ENCODE measurements around the gene HMBS. TPM values are rescaled to one million over a fixed set of nuclear protein-coding genes. Genes with fewer than 3 reads are reported as not detected.
"Not testable (repeated sequence)": the region's sequence is repeated elsewhere in the genome, so short reads cannot be mapped to it uniquely, and the experiment has no call there.

HMBS gene
- total and polyA plus RNA-seq, 11 donors = 8.1 to 34.0 (median 16.6) TPM

DNA sequence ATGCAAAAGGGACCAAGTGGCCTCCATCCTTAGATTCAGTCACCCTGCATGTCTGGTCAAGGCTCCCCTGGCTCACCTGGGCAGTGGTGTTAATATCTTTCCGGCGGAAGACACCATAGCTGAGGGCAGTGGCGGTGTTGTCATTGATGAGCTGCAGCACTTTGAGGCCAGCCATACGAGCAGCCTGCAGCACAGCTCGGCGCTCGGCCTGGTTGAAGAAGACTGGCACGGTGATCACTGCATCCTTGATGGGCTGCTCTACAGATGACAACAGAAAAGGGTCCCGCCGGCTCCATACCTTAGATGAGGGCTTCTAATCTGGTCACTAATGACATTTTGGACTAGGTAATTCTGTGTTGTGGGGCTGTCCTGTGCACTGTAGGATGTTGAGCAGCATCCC, 30.3 kb upstream of the HMBS start:
- intact Hi-C loops (cut with DNase I) = no loop called here
- no peak overlapping the region for H3K27ac ChIP-seq

DNA sequence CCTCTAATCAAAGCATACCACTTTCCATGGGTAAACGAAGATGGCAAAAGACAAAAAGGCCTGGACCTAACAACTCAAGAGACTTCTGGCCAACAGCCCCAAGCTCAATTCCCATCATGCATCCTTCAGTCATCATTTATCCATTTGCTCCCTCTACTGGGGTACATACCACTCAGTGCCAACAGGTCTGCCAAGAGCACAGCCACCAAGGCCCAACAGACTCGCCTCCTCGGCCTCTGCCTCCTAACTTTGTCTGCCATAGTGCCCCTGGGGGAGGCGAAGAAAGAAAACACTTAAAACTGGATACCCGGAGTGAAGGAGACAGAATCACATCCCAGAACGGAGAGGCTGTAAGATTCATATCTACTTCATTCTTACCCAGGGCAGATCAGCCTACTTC, 28.8 kb upstream of the HMBS start:
- H3K27me3 ChIP-seq = no peaks in the 10 kb centered on the region
- DNase-seq (no peak), ATAC-seq (no peak)
- TF ChIP-seq, protein P1, sequence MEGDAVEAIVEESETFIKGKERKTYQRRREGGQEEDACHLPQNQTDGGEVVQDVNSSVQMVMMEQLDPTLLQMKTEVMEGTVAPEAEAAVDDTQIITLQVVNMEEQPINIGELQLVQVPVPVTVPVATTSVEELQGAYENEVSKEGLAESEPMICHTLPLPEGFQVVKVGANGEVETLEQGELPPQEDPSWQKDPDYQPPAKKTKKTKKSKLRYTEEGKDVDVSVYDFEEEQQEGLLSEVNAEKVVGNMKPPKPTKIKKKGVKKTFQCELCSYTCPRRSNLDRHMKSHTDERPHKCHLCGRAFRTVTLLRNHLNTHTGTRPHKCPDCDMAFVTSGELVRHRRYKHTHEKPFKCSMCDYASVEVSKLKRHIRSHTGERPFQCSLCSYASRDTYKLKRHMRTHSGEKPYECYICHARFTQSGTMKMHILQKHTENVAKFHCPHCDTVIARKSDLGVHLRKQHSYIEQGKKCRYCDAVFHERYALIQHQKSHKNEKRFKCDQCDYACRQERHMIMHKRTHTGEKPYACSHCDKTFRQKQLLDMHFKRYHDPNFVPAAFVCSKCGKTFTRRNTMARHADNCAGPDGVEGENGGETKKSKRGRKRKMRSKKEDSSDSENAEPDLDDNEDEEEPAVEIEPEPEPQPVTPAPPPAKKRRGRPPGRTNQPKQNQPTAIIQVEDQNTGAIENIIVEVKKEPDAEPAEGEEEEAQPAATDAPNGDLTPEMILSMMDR (IDR thresholded peaks at IDR 0.05) = no peak
- TF ChIP-seq POLR2A (IDR thresholded peaks at IDR 0.05) = no peak
- intact Hi-C loops (cut with DNase I) = loop anchor here in 2 of 10 donors (2.0 to 5.0 kb wide), 3 partner anchors 25 to 41 kb away; partner anchors contain the start of genes HMBS (in 1 of the 2) and SLC37A4 (in 1 of the 2)
- WGBS, 4 donors = 39 to 53% (median 44%) methylated on average over 6 of the region's 6 CpGs
- peak overlapping the region; percentile 70 to 99 (median 90) for H3K4me3 ChIP-seq
- H3K9me3 ChIP-seq = no peaks in the 10 kb centered on the region
- H3K27ac ChIP-seq = peak overlapping the region in 3 of 12 donors; percentile 88 to 93 (median 89)
- peaks cover 0 to 48% (median 44%) of the 10 kb centered on the region in 9 donors for H3K36me3 ChIP-seq
- peaks cover 2 to 26% (median 18%) of the 10 kb centered on the region in 12 donors for H3K4me1 ChIP-seq

More for the DNA sequence above, 30.3 kb upstream of the HMBS start:
- no peak for DNase-seq
- Histone ChIP-seq H3K4me1 (peaks cover 2 to 26% (median 18%) of the 10 kb centered on the region in 12 donors), H3K4me3 (no peak overlapping the region), H3K9me3 (no peaks in the 10 kb centered on the region), H3K27me3 (no peaks in the 10 kb centered on the region), H3K36me3 (peaks cover 0 to 63% (median 59%) of the 10 kb centered on the region in 9 donors)
- WGBS, 4 donors = 95 to 100% (median 98%) methylated on average over 5 to 10 of the region's 10 CpGs
- no peak for ATAC-seq
- TF ChIP-seq, protein P1 (IDR thresholded peaks at IDR 0.05) = no peak
- TF ChIP-seq POLR2A (IDR thresholded peaks at IDR 0.05) = no peak

DNA sequence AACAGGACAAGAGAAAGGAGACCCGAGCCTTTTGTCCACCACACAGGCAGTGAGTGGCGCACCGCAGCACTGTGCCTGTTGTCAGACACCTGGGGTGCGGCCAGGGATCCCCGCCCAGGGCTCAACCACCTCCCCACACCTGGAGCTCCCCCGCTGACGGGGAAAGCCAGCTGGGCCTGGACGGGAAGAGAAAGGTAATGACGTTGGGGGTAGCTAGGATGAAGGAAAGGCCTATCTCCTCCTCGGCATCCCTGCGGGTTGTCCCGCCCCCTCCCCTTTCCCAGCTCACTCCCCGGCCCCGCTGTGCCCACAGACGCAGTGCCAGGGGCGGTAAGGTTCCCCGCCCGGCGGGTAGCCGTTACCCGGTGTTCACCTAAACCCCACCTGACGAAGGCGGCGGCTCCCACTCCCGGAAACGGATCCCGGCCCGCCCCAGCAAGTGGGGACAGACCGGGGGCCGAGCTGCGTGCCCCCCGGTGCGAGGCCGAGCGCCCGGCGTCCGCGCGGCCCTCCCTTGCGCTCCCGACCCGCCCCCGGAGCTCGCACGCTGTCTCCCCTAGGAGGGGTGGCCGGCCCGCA, 28.2 kb upstream of the HMBS start:
- no peak for TF ChIP-seq POLR2A (IDR thresholded peaks at IDR 0.05)
- TF ChIP-seq, protein P1 (IDR thresholded peaks at IDR 0.05) = no peak
- peak in 4 of 5 donors; percentile 23 to 67 (median 44) for DNase-seq
- ATAC-seq = peak in 3 of 4 donors; percentile 0 to 7 (median 5)

DNA sequence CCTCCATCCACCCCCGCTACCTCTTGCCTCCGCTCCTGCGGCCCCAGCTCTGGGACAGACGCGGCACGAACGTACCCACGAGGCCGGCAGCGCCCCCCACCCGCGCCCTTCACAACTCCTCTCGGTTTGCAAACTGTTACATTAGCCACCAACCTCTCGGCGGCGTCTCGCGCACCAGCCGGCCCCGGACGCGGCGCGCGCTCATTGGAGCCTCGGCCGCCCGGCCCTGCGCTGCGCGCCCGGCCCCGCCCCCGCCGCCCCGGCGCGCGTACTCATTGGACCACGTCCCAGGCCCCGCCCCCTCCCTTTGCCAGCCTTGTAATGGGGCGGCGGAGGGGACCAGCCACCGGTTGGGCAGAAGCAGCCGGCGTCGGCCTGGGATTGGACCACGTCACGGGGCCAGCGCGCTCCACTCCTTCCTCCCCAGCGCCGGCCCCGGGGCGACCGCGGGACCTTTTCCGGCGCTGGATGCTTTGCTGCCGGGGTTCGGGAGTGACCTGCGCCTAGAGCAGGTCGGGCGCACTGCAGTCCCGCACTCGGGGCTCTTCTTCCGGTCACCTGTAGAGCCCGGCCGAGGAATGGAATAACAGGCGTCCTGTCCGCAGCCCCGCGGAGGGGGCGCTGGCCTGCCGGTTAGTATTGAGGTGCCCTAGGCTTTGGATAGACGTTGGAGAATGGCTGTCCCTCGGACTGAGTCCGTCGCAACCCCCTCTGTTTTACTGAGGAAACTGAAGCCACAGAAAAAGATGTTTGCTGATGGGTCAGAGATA, 27.5 kb upstream of the HMBS start, which contains the start of gene HYOU1:
Gene HYOU1, minus strand, starts transcription at position 206 of the 770 bp plus-strand sequence. CDS start 1,045 bp downstream, outside the sequence.
- Histone ChIP-seq H3K4me1 (peaks cover 2 to 26% (median 18%) of the 10 kb centered on the region in 12 donors), H3K27me3 (no peaks in the 10 kb centered on the region), H3K36me3 (peaks cover 0 to 39% (median 32%) of the 10 kb centered on the region in 9 donors), H3K4me3 (peak within 1 kb of the TSS; percentile 70 to 99 (median 90)), H3K27ac (peak within 1 kb of the TSS; percentile 76 to 93 (median 87)), H3K9me3 (no peaks in the 10 kb centered on the region)
- peak; percentile 96 to 99 (median 97) for ATAC-seq
- TF ChIP-seq, protein P1 (IDR thresholded peaks at IDR 0.05) = peak in 3 of 12 donors; percentile 12 to 46 (median 26)
- TF ChIP-seq POLR2A (IDR thresholded peaks at IDR 0.05) = peak; percentile 72 to 73
- peak; percentile 98 to 100 (median 99) for DNase-seq
- 0% methylated on average over 38 to 79 of the region's 79 CpGs for WGBS, 4 donors
- intact Hi-C loops (cut with DNase I) = loop anchor here in 2 of 10 donors (2.0 to 5.0 kb wide), 3 partner anchors 26 to 40 kb away; partner anchors contain the start of genes HMBS (in 1 of the 2) and SLC37A4 (in 1 of the 2)

More for the DNA sequence above, 28.2 kb upstream of the HMBS start:
- Histone ChIP-seq H3K4me1 (peaks cover 2 to 26% (median 18%) of the 10 kb centered on the region in 12 donors), H3K27me3 (no peaks in the 10 kb centered on the region), H3K36me3 (peaks cover 0 to 46% (median 39%) of the 10 kb centered on the region in 9 donors), H3K9me3 (no peaks in the 10 kb centered on the region), H3K27ac (peak overlapping the region; percentile 76 to 93 (median 86)), H3K4me3 (peak overlapping the region; percentile 70 to 99 (median 90))
- intact Hi-C loops (cut with DNase I) = loop anchor here in 2 of 10 donors (2.0 to 5.0 kb wide), 3 partner anchors 26 to 41 kb away; partner anchors contain the start of genes HMBS (in 1 of the 2) and SLC37A4 (in 1 of the 2)
- whole genome bisulfite sequencing, 4 donors = 1% methylated on average over 22 to 48 of the region's 48 CpGs

DNA sequence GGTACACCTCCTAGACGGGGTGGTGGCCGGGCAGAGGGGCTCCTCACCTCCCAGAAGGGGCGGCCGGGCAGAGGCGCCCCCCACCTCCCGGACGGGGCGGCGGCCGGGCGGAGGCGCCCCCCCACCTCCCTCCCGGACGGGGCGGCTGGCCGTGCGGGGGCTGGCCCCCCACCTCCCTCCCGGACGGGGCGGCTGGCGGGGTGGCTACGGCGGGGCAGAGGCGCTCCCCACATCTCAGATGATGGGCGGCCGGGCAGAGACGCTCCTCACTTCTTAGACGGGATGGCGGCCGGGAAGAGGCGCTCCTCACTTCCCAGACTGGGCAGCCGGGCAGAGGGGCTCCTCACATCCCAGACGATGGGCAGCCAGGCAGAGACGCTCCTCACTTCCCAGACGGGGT, 25.6 kb upstream of the HMBS start:
- not testable (repeated sequence) for H3K4me3 ChIP-seq, H3K9me3 ChIP-seq, H3K27me3 ChIP-seq, ATAC-seq, DNase-seq, H3K27ac ChIP-seq
- H3K4me1 ChIP-seq = peaks cover 2 to 31% (median 22%) of the 10 kb centered on the region in 12 donors
- WGBS, 4 donors = 81 to 93% (median 88%) methylated on average over 4 to 31 of the region's 35 CpGs
- intact Hi-C loops (cut with DNase I) = loop anchor here in 1 of 10 donors (5.0 kb wide), 1 partner anchor 38 kb away; a partner anchor contains a TSS
- peaks cover 0 to 21% (median 13%) of the 10 kb centered on the region in 9 donors for H3K36me3 ChIP-seq

Measured in heart left ventricle (tissue), 16 donors.